NCI-H146 treated with DMSO at 0.1 percent for 48 hours (cell line): Measurements from ENCODE around the gene FNDC3B.

Source experiments
- DNase-seq: peaks from one replicate; lab custom pipeline; 2025; ENCODE audit not compliant: unreplicated experiment; lab: John Stamatoyannopoulos, UW

Gene FNDC3B

GRCh38 chr3:172071780-172072330 is 32.5 kb downstream of the FNDC3B start:
- no peak for DNase-seq

GRCh38 chr3:172072543-172072942 is 33.2 kb downstream of the FNDC3B start:
- DNase-seq = no peak

- no peak for DNase-seq
These were observed 34.0 kb downstream of the FNDC3B start for GRCh38 chr3:172073262-172073915.

GRCh38 chr3:172074032-172074431 is 34.7 kb downstream of the FNDC3B start:
- no peak for DNase-seq

- DNase-seq = no peak
These were observed 35.2 kb downstream of the FNDC3B start for GRCh38 chr3:172074586-172074985.

GRCh38 chr3:172076212-172076611 is 36.8 kb downstream of the FNDC3B start:
- no peak for DNase-seq

GRCh38 chr3:172077197-172077757 is 37.9 kb downstream of the FNDC3B start:
- no peak for DNase-seq

- DNase-seq = no peak
These were observed 38.9 kb downstream of the FNDC3B start for GRCh38 chr3:172078244-172078643.

- DNase-seq = no peak
These were observed 39.3 kb downstream of the FNDC3B start for GRCh38 chr3:172078721-172079120.

GRCh38 chr3:172079326-172079976 is 40.1 kb downstream of the FNDC3B start:
- no peak for DNase-seq

- DNase-seq = no peak
These were observed 41.1 kb downstream of the FNDC3B start for GRCh38 chr3:172080503-172080902.

- DNase-seq = no peak
These were observed 42.9 kb downstream of the FNDC3B start for GRCh38 chr3:172082269-172082668.

- DNase-seq = no peak
These were observed 43.6 kb downstream of the FNDC3B start for GRCh38 chr3:172082820-172083513.

GRCh38 chr3:172083995-172084409 is 44.6 kb downstream of the FNDC3B start:
- DNase-seq = no peak

GRCh38 chr3:172084871-172085556 is 45.6 kb downstream of the FNDC3B start:
- no peak for DNase-seq

GRCh38 chr3:172085557-172085895 is 46.1 kb downstream of the FNDC3B start:
- no peak for DNase-seq

- DNase-seq = no peak
These were observed 46.7 kb downstream of the FNDC3B start for GRCh38 chr3:172086071-172086470.

- no peak for DNase-seq
These were observed 47.8 kb downstream of the FNDC3B start for GRCh38 chr3:172087198-172087597.

GRCh38 chr3:172087602-172088580 is 48.5 kb downstream of the FNDC3B start:
- DNase-seq = no peak

GRCh38 chr3:172089250-172089649 is 49.9 kb downstream of the FNDC3B start:
- DNase-seq = no peak
